Measurements from ENCODE around the gene TCF7L1.

DNA sequence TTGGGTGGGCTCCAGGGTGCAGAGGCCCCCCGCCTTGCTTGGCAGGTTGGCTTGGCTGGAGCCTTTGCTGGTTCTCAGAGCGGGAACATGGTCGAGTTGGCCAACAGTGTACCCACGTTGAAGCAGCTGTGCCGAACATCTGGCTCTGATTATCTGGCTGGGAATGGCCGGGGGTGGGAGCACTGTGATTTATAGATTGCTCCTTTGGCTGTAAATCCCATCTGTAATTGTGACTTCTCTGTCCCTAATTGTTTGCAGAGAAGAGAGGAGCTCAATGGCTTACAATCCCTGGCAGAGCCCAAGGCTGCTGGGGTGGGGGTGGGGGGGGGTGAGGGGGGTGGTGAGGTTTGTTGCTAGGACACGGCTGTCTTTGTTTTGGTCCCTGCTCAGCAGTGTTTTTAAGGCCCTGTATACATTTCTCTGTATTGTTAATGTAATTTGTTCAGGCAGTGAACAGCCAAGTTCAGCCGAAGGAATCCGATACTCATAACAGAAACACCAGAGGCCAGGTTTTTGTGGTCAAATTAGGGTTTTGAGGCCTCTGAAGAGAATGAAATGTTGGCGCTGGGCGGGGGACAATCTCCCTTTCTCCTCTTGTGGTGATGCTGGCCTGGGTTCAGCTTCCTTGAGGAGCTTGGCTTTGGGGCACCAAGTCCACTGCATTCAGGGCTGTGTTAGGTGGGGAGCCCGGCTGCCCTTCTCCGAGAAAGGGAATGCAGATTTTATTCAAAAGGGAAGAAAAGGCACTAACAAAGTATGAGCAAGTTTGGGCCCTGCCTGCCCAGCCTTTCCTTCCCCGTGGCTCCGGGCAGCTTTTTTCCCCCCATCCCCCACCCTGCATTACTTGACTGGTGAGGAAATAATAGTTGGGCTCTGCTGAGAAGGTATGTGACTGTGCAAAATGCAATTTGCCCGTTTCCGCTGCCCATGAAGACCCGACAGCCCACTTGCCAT lies 82.5 kb downstream of the TCF7L1 start:
- TF ChIP-seq, protein P1, sequence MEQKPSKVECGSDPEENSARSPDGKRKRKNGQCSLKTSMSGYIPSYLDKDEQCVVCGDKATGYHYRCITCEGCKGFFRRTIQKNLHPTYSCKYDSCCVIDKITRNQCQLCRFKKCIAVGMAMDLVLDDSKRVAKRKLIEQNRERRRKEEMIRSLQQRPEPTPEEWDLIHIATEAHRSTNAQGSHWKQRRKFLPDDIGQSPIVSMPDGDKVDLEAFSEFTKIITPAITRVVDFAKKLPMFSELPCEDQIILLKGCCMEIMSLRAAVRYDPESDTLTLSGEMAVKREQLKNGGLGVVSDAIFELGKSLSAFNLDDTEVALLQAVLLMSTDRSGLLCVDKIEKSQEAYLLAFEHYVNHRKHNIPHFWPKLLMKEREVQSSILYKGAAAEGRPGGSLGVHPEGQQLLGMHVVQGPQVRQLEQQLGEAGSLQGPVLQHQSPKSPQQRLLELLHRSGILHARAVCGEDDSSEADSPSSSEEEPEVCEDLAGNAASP (CRISPR knock-in tag; IDR thresholded peaks at IDR 0.05; ENCODE audit: borderline replicate concordance) = no peak
- TF ChIP-seq RAD21 (CRISPR knock-in tag; IDR thresholded peaks at IDR 0.05) (no peak), NR1H2 (CRISPR knock-in tag; IDR thresholded peaks at IDR 0.05; ENCODE audit: borderline replicate concordance, low read depth) (no peak), RAD51 (IDR thresholded peaks at IDR 0.05; ENCODE audit: borderline replicate concordance) (no peak), POLR2AphosphoS2 (IDR thresholded peaks at IDR 0.05; ENCODE audit: low read depth, low read length) (no peak), CTCF (CRISPR knock-in tag; IDR thresholded peaks at IDR 0.05) (no peak), MATR3 (CRISPR knock-in tag; IDR thresholded peaks at IDR 0.05) (no peak), ZMAT3 (CRISPR knock-in tag; conservative IDR thresholded peaks at IDR 0.05) (no peak), ZIK1 (CRISPR knock-in tag; IDR thresholded peaks at IDR 0.05; ENCODE audit: borderline replicate concordance, low read depth) (no peak), WIZ (CRISPR knock-in tag; IDR thresholded peaks at IDR 0.05) (no peak)
- TF ChIP-seq, protein P2, sequence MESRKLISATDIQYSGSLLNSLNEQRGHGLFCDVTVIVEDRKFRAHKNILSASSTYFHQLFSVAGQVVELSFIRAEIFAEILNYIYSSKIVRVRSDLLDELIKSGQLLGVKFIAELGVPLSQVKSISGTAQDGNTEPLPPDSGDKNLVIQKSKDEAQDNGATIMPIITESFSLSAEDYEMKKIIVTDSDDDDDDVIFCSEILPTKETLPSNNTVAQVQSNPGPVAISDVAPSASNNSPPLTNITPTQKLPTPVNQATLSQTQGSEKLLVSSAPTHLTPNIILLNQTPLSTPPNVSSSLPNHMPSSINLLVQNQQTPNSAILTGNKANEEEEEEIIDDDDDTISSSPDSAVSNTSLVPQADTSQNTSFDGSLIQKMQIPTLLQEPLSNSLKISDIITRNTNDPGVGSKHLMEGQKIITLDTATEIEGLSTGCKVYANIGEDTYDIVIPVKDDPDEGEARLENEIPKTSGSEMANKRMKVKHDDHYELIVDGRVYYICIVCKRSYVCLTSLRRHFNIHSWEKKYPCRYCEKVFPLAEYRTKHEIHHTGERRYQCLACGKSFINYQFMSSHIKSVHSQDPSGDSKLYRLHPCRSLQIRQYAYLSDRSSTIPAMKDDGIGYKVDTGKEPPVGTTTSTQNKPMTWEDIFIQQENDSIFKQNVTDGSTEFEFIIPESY (CRISPR knock-in tag; IDR thresholded peaks at IDR 0.05) = no peak

Data from HepG2 (cell line).